ENCODE data around the gene ANKRD37. TPM values are rescaled to one million over a fixed set of nuclear protein-coding genes. Genes with fewer than 3 reads are reported as not detected.

ANKRD37 gene
- total and polyA plus RNA-seq, 2 donors (not counting 1 experiment from before 2014, with no cell fraction given): 3.3 to 3.6 TPM

DNA sequence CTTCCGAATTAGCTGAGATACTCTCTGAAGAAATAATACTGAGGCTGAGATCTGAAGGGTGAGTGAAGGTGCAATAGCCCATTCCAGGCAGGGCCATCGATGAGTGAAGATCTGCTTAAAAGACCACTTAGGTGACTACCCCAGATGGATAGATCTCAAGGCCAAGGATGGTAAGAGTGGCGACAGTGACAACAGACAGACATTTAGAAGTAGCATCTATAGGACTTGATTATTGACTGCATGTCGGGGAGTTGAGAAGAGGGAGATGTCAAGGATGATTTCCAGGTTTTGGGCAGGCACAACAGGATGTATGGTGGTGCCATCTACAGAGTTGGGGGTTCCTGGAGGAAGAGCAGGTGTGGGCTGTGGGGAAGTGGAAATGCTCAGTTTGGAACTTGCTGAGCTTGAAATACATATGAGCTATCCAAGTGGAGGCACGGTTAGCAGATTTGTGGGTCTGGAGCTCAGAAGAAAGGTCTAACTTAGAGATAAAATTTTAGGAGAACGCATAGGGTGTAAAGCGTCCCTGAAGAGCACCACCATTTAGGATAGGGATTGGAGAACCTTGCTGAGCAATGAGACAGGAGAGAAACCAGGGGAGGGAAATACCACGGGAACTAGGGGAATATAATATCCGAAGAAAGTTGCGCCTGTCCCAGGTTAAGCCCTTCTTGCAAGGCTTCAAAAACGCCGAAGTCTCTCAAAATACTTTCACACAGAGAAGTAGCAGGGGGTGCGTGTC is 28.4 kb downstream of the ANKRD37 start:
- H3K9me3 ChIP-seq (ENCODE audit: control insufficient read depth, insufficient read depth, low read depth, low read length): no peaks in the 10 kb centered on the region
- peak overlapping the region; percentile 98 for H3K4me2 ChIP-seq (ENCODE audit: extremely low read depth, insufficient read depth, low read length)
- H4K20me1 ChIP-seq (ENCODE audit: control insufficient read depth, extremely low read depth, insufficient read depth, low read length): no peaks in the 10 kb centered on the region
- H3K4me3 ChIP-seq (replicated peaks in 1 of 4; ENCODE audit: control extremely low read depth in 1 of 4, insufficient read depth in 1 of 4, low read depth in 3 of 4, low read length in 4 of 4): peak overlapping the region; percentile 54 to 95 (median 72)
- H2AFZ ChIP-seq (ENCODE audit: low read length): peak overlapping the region; percentile 96
- H3K27me3 ChIP-seq (ENCODE audit: control insufficient read depth, insufficient read depth, low read length): no peaks in the 10 kb centered on the region
- H3K79me2 ChIP-seq (ENCODE audit: control insufficient read depth, insufficient read depth, low read length): peaks cover 9% of the 10 kb centered on the region
- no peaks in the 10 kb centered on the region for H3K36me3 ChIP-seq (ENCODE audit: control insufficient read depth, insufficient read depth, low read length)
- peak overlapping the region; percentile 99 for H3K27ac ChIP-seq (ENCODE audit: insufficient read depth, low read length)
- H3K9ac ChIP-seq (ENCODE audit: insufficient read depth, low read length): peak overlapping the region; percentile 98
- DNase-seq (ENCODE audit: low read depth in 2 of 2): peak in 1 of 2 donors; percentile 2
- TF ChIP-seq EZH2 (IDR thresholded peaks at IDR 0.05; ENCODE audit: low read length, missing control alignments): no peak
- TF ChIP-seq, protein P1, sequence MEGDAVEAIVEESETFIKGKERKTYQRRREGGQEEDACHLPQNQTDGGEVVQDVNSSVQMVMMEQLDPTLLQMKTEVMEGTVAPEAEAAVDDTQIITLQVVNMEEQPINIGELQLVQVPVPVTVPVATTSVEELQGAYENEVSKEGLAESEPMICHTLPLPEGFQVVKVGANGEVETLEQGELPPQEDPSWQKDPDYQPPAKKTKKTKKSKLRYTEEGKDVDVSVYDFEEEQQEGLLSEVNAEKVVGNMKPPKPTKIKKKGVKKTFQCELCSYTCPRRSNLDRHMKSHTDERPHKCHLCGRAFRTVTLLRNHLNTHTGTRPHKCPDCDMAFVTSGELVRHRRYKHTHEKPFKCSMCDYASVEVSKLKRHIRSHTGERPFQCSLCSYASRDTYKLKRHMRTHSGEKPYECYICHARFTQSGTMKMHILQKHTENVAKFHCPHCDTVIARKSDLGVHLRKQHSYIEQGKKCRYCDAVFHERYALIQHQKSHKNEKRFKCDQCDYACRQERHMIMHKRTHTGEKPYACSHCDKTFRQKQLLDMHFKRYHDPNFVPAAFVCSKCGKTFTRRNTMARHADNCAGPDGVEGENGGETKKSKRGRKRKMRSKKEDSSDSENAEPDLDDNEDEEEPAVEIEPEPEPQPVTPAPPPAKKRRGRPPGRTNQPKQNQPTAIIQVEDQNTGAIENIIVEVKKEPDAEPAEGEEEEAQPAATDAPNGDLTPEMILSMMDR (conservative IDR thresholded peaks at IDR 0.05 in 1 of 2, IDR thresholded peaks at IDR 0.05 in 1 of 2; ENCODE audit: low read depth in 1 of 2, low read length in 2 of 2): no peak
- peaks cover 9% of the 10 kb centered on the region for H3K4me1 ChIP-seq (ENCODE audit: control insufficient read depth, extremely low read depth, insufficient read depth, low read length)

DNA sequence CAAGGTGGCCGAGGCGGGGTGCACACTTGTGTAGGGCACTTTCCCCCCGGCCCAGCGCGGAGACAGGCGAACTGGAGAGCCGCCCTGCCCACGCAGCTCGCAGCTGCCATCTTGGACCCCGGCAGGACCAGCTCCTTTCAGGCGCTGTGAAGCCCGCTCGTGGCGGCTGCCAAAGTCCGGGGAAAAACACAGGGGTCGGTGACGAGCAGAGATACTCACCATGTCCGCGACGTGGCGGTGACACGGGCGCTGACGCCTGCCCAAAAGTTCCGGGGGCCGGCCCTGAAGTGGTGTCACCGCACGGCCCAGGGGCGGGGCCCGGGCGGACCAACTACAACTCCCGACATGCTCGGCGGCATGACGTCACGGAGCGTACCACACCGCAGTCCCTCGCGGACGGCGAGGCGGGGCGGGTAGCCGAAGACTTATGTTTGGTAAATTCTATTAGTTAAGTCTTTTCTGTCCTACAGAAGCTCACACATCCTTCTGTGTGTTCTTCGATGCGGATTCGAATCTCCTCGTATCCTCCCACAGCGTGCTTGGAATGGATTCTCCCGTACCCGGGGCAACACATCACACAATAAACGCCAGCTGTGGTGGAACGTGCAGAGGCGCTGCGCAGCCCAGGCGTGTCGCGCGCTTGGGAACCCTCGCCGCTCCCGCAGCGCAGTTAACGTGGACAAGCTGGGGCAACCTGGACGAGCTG is 29.2 kb downstream of the ANKRD37 start, which contains the start of gene UFSP2:
Gene UFSP2, minus strand, starts transcription at position 318 of the 706 bp plus-strand sequence. Its CDS starts 96 bp downstream, at position 222.
- Histone ChIP-seq H3K9me3 (ENCODE audit: control insufficient read depth, insufficient read depth, low read depth, low read length) (no peaks in the 10 kb centered on the region), H3K36me3 (ENCODE audit: control insufficient read depth, insufficient read depth, low read length) (no peaks in the 10 kb centered on the region)
- TF ChIP-seq, protein P1 (conservative IDR thresholded peaks at IDR 0.05 in 1 of 2, IDR thresholded peaks at IDR 0.05 in 1 of 2; ENCODE audit: low read depth in 1 of 2, low read length in 2 of 2): no peak
- TF ChIP-seq EZH2 (IDR thresholded peaks at IDR 0.05; ENCODE audit: low read length, missing control alignments): no peak

DNA sequence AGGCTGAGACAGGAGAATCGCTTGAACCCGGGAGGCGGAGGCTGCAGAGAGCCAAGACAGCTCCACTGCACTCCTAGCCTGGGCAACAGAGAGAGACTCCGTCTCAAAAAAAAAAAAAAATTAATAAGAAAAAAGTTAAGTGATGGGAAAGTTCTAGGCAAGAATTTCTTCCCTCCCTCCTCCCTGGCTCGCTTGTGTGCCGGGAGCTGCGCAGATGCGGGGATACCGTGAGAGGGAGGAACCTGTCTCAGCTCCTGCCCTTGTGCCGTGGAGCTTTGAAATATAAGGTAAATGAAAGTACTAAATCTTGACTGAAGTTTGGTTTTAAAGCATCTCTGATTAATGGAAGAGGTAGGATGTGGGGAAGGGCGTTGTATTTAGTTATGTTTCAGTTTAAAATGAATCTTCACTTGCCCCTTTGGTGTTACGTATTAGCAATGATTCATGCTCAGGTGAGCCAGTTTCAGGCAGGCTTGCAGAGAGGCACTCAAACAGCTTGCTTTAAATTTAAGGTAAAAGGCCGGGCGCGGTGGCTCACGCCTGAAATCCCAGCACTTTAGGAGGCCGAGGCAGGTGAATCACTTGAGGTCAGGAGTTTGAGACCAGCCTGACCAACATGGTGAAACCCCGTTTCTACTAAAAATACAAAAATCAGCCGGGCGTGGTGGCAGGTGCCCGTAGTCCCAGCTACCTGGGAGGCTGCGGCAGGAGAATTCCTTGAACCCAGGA is 30.5 kb downstream of the ANKRD37 start:
- DNase-seq (ENCODE audit: low read depth in 2 of 2): no peak
- Histone ChIP-seq H3K9ac (ENCODE audit: insufficient read depth, low read length) (no peak overlapping the region), H3K4me3 (replicated peaks in 1 of 4; ENCODE audit: control extremely low read depth in 1 of 4, insufficient read depth in 1 of 4, low read depth in 3 of 4, low read length in 4 of 4) (no peak overlapping the region), H3K79me2 (ENCODE audit: control insufficient read depth, insufficient read depth, low read length) (peaks cover 9% of the 10 kb centered on the region), H4K20me1 (ENCODE audit: control insufficient read depth, extremely low read depth, insufficient read depth, low read length) (no peaks in the 10 kb centered on the region), H3K27me3 (ENCODE audit: control insufficient read depth, insufficient read depth, low read length) (no peaks in the 10 kb centered on the region), H3K4me2 (ENCODE audit: extremely low read depth, insufficient read depth, low read length) (no peak overlapping the region), H3K9me3 (ENCODE audit: control insufficient read depth, insufficient read depth, low read depth, low read length) (no peaks in the 10 kb centered on the region), H3K4me1 (ENCODE audit: control insufficient read depth, extremely low read depth, insufficient read depth, low read length) (peaks cover 3% of the 10 kb centered on the region), H3K36me3 (ENCODE audit: control insufficient read depth, insufficient read depth, low read length) (no peaks in the 10 kb centered on the region), H2AFZ (ENCODE audit: low read length) (no peak overlapping the region), H3K27ac (ENCODE audit: insufficient read depth, low read length) (no peak overlapping the region)
- TF ChIP-seq, protein P1 (conservative IDR thresholded peaks at IDR 0.05 in 1 of 2, IDR thresholded peaks at IDR 0.05 in 1 of 2; ENCODE audit: low read depth in 1 of 2, low read length in 2 of 2): no peak
- no peak for TF ChIP-seq EZH2 (IDR thresholded peaks at IDR 0.05; ENCODE audit: low read length, missing control alignments)

More for the DNA sequence above, 29.2 kb downstream of the ANKRD37 start, which contains the start of gene UFSP2:
- DNase-seq (ENCODE audit: low read depth in 2 of 2): peak; percentile 86 to 92
- H2AFZ ChIP-seq (ENCODE audit: low read length): peak within 1 kb of the TSS; percentile 96
- peaks cover 9% of the 10 kb centered on the region for H3K79me2 ChIP-seq (ENCODE audit: control insufficient read depth, insufficient read depth, low read length)
- peaks cover 9% of the 10 kb centered on the region for H3K4me1 ChIP-seq (ENCODE audit: control insufficient read depth, extremely low read depth, insufficient read depth, low read length)
- peak within 1 kb of the TSS; percentile 99 for H3K27ac ChIP-seq (ENCODE audit: insufficient read depth, low read length)
- peak within 1 kb of the TSS; percentile 98 for H3K9ac ChIP-seq (ENCODE audit: insufficient read depth, low read length)
- H3K27me3 ChIP-seq (ENCODE audit: control insufficient read depth, insufficient read depth, low read length): no peaks in the 10 kb centered on the region
- H4K20me1 ChIP-seq (ENCODE audit: control insufficient read depth, extremely low read depth, insufficient read depth, low read length): no peaks in the 10 kb centered on the region
- H3K4me2 ChIP-seq (ENCODE audit: extremely low read depth, insufficient read depth, low read length): peak within 1 kb of the TSS; percentile 98
- H3K4me3 ChIP-seq (replicated peaks in 1 of 4; ENCODE audit: control extremely low read depth in 1 of 4, insufficient read depth in 1 of 4, low read depth in 3 of 4, low read length in 4 of 4): peak within 1 kb of the TSS; percentile 54 to 95 (median 72)
